WTC11 (cell line): ENCODE data around the gene CLDN17. TPM values are rescaled to one million over a fixed set of nuclear protein-coding genes. Genes with fewer than 3 reads are reported as not detected.

Experiments used
- ATAC-seq: fragments of 200-7000 bp; cut with Tn5 transposase; 2 replicates; pipeline ENCODE4 v1.10.0; 2021; ENCODE audit warnings: mild to moderate bottlenecking, moderate library complexity
- Bru-seq: library from RNA; stranded (reverse); fragments of 400-500 nt; gene quantifications from one replicate; lab custom pipeline; 2021; lab: Mats Ljungman, UMichigan
- CTCF ChIA-PET: fragments of 300-600 bp; sonication (Branson Sonifier 250); formaldehyde crosslinking; loops from one replicate; lab custom pipeline; 2021; ENCODE audit warnings: antibody characterized with exemption; lab: Charles Lee
- POLR2A ChIA-PET: fragments of 350-600 bp; sonication (Branson Sonifier 250); formaldehyde crosslinking; loops from one replicate; lab custom pipeline; 2021; ENCODE audit warnings: antibody characterized with exemption; lab: Charles Lee
- DNase-seq: peaks from one replicate; pipeline ENCODE4 v3.0.0; 2021; ENCODE audit warnings: low spot score
- H3K27ac Mint-ChIP-seq: 2 replicates; pipeline ENCODE4 v1.8.0; 2021; ENCODE audit warnings: mixed read lengths
- H3K27me3 Mint-ChIP-seq: 2 replicates; pipeline ENCODE4 v1.8.0; 2021; ENCODE audit warnings: low read depth, mild to moderate bottlenecking, moderate library complexity, mixed read lengths
- H3K36me3 Mint-ChIP-seq: 2 replicates; pipeline ENCODE4 v1.8.0; 2021; ENCODE audit warnings: mixed read lengths
- H3K4me1 Mint-ChIP-seq: 2 replicates; pipeline ENCODE4 v1.8.0; 2022; ENCODE audit warnings: mixed read lengths
- H3K4me3 Mint-ChIP-seq: 2 replicates; pipeline ENCODE4 v1.8.0; 2021; ENCODE audit warnings: mild to moderate bottlenecking, moderate library complexity, mixed read lengths
- H3K9me3 Mint-ChIP-seq: 2 replicates; pipeline ENCODE4 v1.8.0; 2021; ENCODE audit warnings: mixed read lengths
- ATF1 ChIP-seq: sonication (generic); formaldehyde crosslinking; IDR thresholded peaks from 2 replicates; pipeline ENCODE4 v1.8.1; 2023; ENCODE audit warnings: mild to moderate bottlenecking, moderate library complexity, missing genetic modification reagents
- CREB1 ChIP-seq: sonication (generic); formaldehyde crosslinking; IDR thresholded peaks from 2 replicates; pipeline ENCODE4 v1.8.0; 2023; ENCODE audit warnings: mild to moderate bottlenecking, missing genetic modification reagents
- ESRRA ChIP-seq: sonication (generic); formaldehyde crosslinking; IDR thresholded peaks from 2 replicates; pipeline ENCODE4 v1.8.1; 2022; ENCODE audit warnings: mild to moderate bottlenecking, missing genetic modification reagents, borderline replicate concordance
- FOXK1 ChIP-seq: sonication (generic); formaldehyde crosslinking; IDR thresholded peaks from 2 replicates; pipeline ENCODE4 v1.8.0; 2022; ENCODE audit warnings: mild to moderate bottlenecking, moderate library complexity, missing genetic modification reagents
- FOXP4 ChIP-seq: sonication (generic); formaldehyde crosslinking; IDR thresholded peaks from 2 replicates; pipeline ENCODE4 v1.8.0; 2022; ENCODE audit warnings: mild to moderate bottlenecking, missing genetic modification reagents
- GABPB1 ChIP-seq: sonication (generic); formaldehyde crosslinking; IDR thresholded peaks from 2 replicates; pipeline ENCODE4 v1.8.1; 2023; ENCODE audit warnings: mild to moderate bottlenecking, missing genetic modification reagents
- GRHL2 ChIP-seq: fragments of 250-450 bp; sonication (Bioruptor Pico); IDR thresholded peaks from 2 replicates; pipeline ENCODE4 v1.8.0; 2022; ENCODE audit warnings: mild to moderate bottlenecking, moderate library complexity; ENCODE audit not compliant: insufficient replicate concordance, severe bottlenecking
- GTF2I ChIP-seq: fragments of 250-450 bp; sonication (Bioruptor Pico); conservative IDR thresholded peaks from 2 replicates; pipeline ENCODE4 v1.4.0; 2021; ENCODE audit warnings: mild to moderate bottlenecking
- HMGA2 ChIP-seq: fragments of 250-450 bp; sonication (Bioruptor Pico); IDR thresholded peaks from 2 replicates; pipeline ENCODE4 v1.4.0; 2021; ENCODE audit warnings: mild to moderate bottlenecking, moderate library complexity
- JUN ChIP-seq: sonication (generic); formaldehyde crosslinking; IDR thresholded peaks from 2 replicates; pipeline ENCODE4 v1.8.0; 2023; ENCODE audit warnings: mild to moderate bottlenecking, missing genetic modification reagents
- MXD4 ChIP-seq: fragments of 250-450 bp; sonication (Bioruptor Pico); IDR thresholded peaks from 2 replicates; pipeline ENCODE4 v1.8.0; 2021; ENCODE audit warnings: mild to moderate bottlenecking, moderate library complexity, borderline replicate concordance
- SMAD3 ChIP-seq: sonication (generic); formaldehyde crosslinking; IDR thresholded peaks from 2 replicates; pipeline ENCODE4 v1.8.0; 2022; ENCODE audit warnings: missing genetic modification reagents, mild to moderate bottlenecking, borderline replicate concordance
- SMAD4 ChIP-seq: sonication (generic); formaldehyde crosslinking; IDR thresholded peaks from 2 replicates; pipeline ENCODE4 v1.8.0; 2022; ENCODE audit warnings: mild to moderate bottlenecking, missing genetic modification reagents
- SOX15 ChIP-seq: fragments of 250-450 bp; sonication (Bioruptor Pico); IDR thresholded peaks from 2 replicates; pipeline ENCODE4 v1.9.0; 2021; ENCODE audit warnings: mild to moderate bottlenecking
- TCF7 ChIP-seq: sonication (generic); formaldehyde crosslinking; IDR thresholded peaks from 2 replicates; pipeline ENCODE4 v1.8.0; 2022; ENCODE audit warnings: mild to moderate bottlenecking, low read depth, missing genetic modification reagents, moderate library complexity
- TP53 ChIP-seq: sonication (generic); formaldehyde crosslinking; IDR thresholded peaks from 2 replicates; pipeline ENCODE4 v1.8.1; 2023; ENCODE audit warnings: mild to moderate bottlenecking, missing genetic modification reagents
- ZBTB21 ChIP-seq: sonication (generic); formaldehyde crosslinking; IDR thresholded peaks from 2 replicates; pipeline ENCODE4 v1.8.1; 2023; ENCODE audit warnings: mild to moderate bottlenecking, missing genetic modification reagents, borderline replicate concordance
- ZNF121 ChIP-seq: sonication (generic); formaldehyde crosslinking; IDR thresholded peaks from 2 replicates; pipeline ENCODE4 v1.8.0; 2023; ENCODE audit warnings: missing genetic modification reagents
- ZNF138 ChIP-seq: sonication (generic); formaldehyde crosslinking; conservative IDR thresholded peaks from 2 replicates; pipeline ENCODE4 v1.8.1; 2022; ENCODE audit warnings: mild to moderate bottlenecking, moderate library complexity, missing genetic modification reagents
- ZNF219 ChIP-seq: sonication (generic); formaldehyde crosslinking; IDR thresholded peaks from 2 replicates; pipeline ENCODE4 v1.8.0; 2023; ENCODE audit warnings: missing genetic modification reagents, mild to moderate bottlenecking, borderline replicate concordance
- ZNF416 ChIP-seq: fragments of 250-450 bp; sonication (Bioruptor Pico); IDR thresholded peaks from 2 replicates; pipeline ENCODE4 v1.9.0; 2021; ENCODE audit warnings: mild to moderate bottlenecking, inconsistent platforms
- ZNF512 ChIP-seq: sonication (generic); formaldehyde crosslinking; IDR thresholded peaks from 2 replicates; pipeline ENCODE4 v1.8.1; 2022; ENCODE audit warnings: missing genetic modification reagents, borderline replicate concordance
- long read RNA-seq, 3 experiments: library from RNA in 1 of 3; library from capped mRNA in 1 of 3; library from polyadenylated mRNA in 1 of 3; unstranded in 2 of 3; stranded (forward) in 1 of 3; transcript quantifications; one replicate each; pipeline ENCODE4 v2.0.0, GENCODE V29; 2021
- total RNA-seq: library from RNA; stranded (reverse); gene quantifications from 3 replicates; pipeline ENCODE4 v1.2.3, GENCODE V29; 2021
- TF ChIP-seq, protein P1 (sequence below): sonication (generic); formaldehyde crosslinking; IDR thresholded peaks from 2 replicates; pipeline ENCODE4 v1.8.0; 2023; ENCODE audit warnings: mild to moderate bottlenecking, missing genetic modification reagents
- TF ChIP-seq, protein P2 (sequence below): fragments of 250-450 bp; sonication (Bioruptor Pico); IDR thresholded peaks from 2 replicates; pipeline ENCODE4 v1.9.0; 2021; ENCODE audit warnings: mild to moderate bottlenecking

The CLDN17 gene
- total RNA-seq (not detected in 3 replicates), Bru-seq, nascent RNA (not detected)
- long read RNA-seq, experiment 1, result 0 reads
- long read RNA-seq, experiment 2, result 0 reads
- long read RNA-seq, experiment 3, result 0 reads

- no peak within 1 kb of the TSS for H3K27ac Mint-ChIP-seq
- no peaks in the 10 kb centered on the region for H3K36me3 Mint-ChIP-seq
- no peak within 1 kb of the TSS for H3K4me3 Mint-ChIP-seq
- peaks cover 4% of the 10 kb centered on the region for H3K9me3 Mint-ChIP-seq
- ChIA-PET CTCF (no interaction called here), POLR2A (no interaction called here)
- peaks cover 5% of the 10 kb centered on the region; the same call in 1 of the 2 replicates for H3K4me1 Mint-ChIP-seq
- no peak for ATAC-seq
- no peak for DNase-seq
- TF ChIP-seq ZBTB21, result no peak
- TF ChIP-seq SMAD3 (CRISPR knock-in tag), result no peak
- TF ChIP-seq FOXK1 (CRISPR knock-in tag), result no peak
- TF ChIP-seq ZNF512 (CRISPR knock-in tag), result no peak
- no peak for TF ChIP-seq JUN (CRISPR knock-in tag)
- TF ChIP-seq SOX15 (CRISPR knock-in tag), result no peak
- TF ChIP-seq, protein P1, sequence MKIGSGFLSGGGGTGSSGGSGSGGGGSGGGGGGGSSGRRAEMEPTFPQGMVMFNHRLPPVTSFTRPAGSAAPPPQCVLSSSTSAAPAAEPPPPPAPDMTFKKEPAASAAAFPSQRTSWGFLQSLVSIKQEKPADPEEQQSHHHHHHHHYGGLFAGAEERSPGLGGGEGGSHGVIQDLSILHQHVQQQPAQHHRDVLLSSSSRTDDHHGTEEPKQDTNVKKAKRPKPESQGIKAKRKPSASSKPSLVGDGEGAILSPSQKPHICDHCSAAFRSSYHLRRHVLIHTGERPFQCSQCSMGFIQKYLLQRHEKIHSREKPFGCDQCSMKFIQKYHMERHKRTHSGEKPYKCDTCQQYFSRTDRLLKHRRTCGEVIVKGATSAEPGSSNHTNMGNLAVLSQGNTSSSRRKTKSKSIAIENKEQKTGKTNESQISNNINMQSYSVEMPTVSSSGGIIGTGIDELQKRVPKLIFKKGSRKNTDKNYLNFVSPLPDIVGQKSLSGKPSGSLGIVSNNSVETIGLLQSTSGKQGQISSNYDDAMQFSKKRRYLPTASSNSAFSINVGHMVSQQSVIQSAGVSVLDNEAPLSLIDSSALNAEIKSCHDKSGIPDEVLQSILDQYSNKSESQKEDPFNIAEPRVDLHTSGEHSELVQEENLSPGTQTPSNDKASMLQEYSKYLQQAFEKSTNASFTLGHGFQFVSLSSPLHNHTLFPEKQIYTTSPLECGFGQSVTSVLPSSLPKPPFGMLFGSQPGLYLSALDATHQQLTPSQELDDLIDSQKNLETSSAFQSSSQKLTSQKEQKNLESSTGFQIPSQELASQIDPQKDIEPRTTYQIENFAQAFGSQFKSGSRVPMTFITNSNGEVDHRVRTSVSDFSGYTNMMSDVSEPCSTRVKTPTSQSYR (CRISPR knock-in tag), result no peak
- TF ChIP-seq CREB1 (CRISPR knock-in tag), result no peak
- TF ChIP-seq ESRRA (CRISPR knock-in tag), result no peak
- no peak for TF ChIP-seq ZNF416 (CRISPR knock-in tag)
- TF ChIP-seq ZNF138 (CRISPR knock-in tag), result no peak
- TF ChIP-seq GTF2I (CRISPR knock-in tag), result no peak
- no peak for TF ChIP-seq HMGA2 (CRISPR knock-in tag)
- TF ChIP-seq SMAD4 (CRISPR knock-in tag), result no peak
- no peak for TF ChIP-seq GRHL2 (CRISPR knock-in tag)
- no peak for TF ChIP-seq GABPB1 (CRISPR knock-in tag)
- TF ChIP-seq, protein P2, sequence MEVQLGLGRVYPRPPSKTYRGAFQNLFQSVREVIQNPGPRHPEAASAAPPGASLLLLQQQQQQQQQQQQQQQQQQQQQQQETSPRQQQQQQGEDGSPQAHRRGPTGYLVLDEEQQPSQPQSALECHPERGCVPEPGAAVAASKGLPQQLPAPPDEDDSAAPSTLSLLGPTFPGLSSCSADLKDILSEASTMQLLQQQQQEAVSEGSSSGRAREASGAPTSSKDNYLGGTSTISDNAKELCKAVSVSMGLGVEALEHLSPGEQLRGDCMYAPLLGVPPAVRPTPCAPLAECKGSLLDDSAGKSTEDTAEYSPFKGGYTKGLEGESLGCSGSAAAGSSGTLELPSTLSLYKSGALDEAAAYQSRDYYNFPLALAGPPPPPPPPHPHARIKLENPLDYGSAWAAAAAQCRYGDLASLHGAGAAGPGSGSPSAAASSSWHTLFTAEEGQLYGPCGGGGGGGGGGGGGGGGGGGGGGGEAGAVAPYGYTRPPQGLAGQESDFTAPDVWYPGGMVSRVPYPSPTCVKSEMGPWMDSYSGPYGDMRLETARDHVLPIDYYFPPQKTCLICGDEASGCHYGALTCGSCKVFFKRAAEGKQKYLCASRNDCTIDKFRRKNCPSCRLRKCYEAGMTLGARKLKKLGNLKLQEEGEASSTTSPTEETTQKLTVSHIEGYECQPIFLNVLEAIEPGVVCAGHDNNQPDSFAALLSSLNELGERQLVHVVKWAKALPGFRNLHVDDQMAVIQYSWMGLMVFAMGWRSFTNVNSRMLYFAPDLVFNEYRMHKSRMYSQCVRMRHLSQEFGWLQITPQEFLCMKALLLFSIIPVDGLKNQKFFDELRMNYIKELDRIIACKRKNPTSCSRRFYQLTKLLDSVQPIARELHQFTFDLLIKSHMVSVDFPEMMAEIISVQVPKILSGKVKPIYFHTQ (CRISPR knock-in tag), result no peak
- no peak for TF ChIP-seq ZNF121
- no peaks in the 10 kb centered on the region for H3K27me3 Mint-ChIP-seq
These were observed at the start of gene CLDN17 for GRCh38 chr21:30166705-30167104. TSS of gene CLDN17 (minus strand) at chr21:30166805. CDS start at chr21:30166617, 188 bp downstream.

- no peaks in the 10 kb centered on the region for H3K36me3 Mint-ChIP-seq
- ChIA-PET CTCF (interaction anchor here (0.6 kb wide), 1 partner anchor 170 kb away, joined by 3 read pairs; no protein-coding TSS in a partner anchor), POLR2A (no interaction called here)
- no peak within 1 kb of the TSS for H3K27ac Mint-ChIP-seq
- no peaks in the 10 kb centered on the region for H3K4me1 Mint-ChIP-seq
- ATAC-seq (no peak), DNase-seq (no peak)
- H3K4me3 Mint-ChIP-seq, result no peak within 1 kb of the TSS
- H3K27me3 Mint-ChIP-seq, result no peaks in the 10 kb centered on the region
- no peaks in the 10 kb centered on the region for H3K9me3 Mint-ChIP-seq
- TF ChIP-seq MXD4 (CRISPR knock-in tag), result no peak
- no peak for TF ChIP-seq ATF1
- no peak for TF ChIP-seq TP53
- no peak for TF ChIP-seq TCF7 (CRISPR knock-in tag)
- TF ChIP-seq, protein P1 (CRISPR knock-in tag), result no peak
- TF ChIP-seq FOXP4 (CRISPR knock-in tag), result no peak
- TF ChIP-seq ZNF219 (CRISPR knock-in tag), result no peak
These were observed 49.6 kb upstream of the CLDN17 start, which contains the start of gene CLDN8 for GRCh38 chr21:30216041-30216723. TSS of gene CLDN8 (minus strand) at chr21:30216097. CDS start at chr21:30215925, 172 bp downstream.
